ENCODE results near the gene PDE6A.

The PDE6A gene

GRCh38 chr5:149833116-149833827 lies 111.3 kb downstream of the PDE6A start:
- DNase-seq: no peak

DNA sequence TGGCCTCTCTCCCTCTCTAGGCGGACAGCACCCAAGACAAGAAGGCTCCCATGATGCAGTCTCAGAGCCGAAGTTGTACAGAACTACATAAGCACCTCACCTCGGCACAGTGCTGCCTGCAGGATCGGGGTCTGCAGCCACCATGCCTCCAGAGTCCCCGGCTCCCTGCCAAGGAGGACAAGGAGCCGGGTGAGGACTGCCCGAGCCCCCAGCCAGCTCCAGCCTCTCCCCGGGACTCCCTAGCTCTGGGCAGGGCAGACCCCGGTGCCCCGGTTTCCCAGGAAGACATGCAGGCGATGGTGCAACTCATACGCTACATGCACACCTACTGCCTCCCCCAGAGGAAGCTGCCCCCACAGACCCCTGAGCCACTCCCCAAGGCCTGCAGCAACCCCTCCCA lies 112.0 kb downstream of the PDE6A start:
- DNase-seq: no peak

DNA sequence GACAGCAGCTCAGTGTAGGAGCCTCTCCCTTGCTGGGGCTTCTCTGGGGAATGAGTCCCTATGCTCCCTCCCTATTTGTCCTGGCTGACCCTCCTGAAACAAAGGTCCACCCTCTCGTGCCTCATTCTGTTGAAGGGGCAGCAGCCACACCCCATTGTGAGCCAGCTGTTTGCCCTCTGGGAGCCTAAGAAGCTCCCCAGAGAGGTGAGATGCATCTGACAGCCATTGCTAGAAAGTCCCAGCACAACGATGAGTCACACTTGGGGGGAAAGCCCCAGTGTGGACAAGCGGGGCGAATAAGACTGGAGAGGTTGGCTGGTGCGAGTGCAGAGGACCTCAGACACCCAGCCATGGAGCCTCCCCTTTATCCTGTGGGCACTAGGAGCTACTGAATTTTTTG lies 113.1 kb downstream of the PDE6A start:
- no peak for DNase-seq

DNA sequence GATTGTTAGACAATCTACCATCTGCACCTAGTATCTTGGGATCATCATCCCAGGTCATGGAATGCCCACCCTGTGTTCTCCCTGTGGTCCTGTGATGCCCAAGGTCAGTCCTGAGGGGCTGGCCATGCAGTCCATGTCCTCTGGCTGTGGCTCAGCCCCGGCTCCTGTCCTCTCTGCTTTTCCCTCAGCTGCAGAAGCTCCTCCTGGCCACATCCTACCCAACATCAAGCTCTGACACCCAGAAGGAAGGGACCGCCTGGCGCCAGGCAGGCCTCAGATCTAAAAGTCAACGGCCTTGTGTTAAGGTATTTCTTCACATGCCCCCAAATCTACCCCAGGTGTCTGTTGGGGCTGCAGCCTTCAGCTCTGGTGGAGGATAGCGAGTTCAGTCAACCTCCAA lies 114.0 kb downstream of the PDE6A start:
- DNase-seq: no peak

DNA sequence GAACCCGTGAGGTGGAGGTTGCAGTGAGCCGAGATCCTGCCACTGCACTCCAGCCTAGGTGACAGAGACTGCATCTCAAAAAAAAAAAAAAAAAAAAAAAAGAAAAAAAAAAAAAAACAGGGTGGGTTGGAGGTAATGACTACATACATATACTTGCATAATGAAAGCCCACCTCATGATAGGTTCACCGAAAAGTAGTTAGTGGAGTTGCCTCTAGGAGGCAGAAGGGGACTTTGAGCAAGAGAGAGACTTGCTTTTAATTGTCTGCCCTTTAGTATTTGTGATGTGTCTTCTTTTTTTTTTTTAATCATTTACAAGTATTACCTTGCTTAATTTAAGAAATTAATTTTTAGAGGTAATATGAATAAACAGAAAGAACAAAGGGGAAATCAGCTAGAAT lies 114.6 kb downstream of the PDE6A start:
- no peak for DNase-seq

DNA sequence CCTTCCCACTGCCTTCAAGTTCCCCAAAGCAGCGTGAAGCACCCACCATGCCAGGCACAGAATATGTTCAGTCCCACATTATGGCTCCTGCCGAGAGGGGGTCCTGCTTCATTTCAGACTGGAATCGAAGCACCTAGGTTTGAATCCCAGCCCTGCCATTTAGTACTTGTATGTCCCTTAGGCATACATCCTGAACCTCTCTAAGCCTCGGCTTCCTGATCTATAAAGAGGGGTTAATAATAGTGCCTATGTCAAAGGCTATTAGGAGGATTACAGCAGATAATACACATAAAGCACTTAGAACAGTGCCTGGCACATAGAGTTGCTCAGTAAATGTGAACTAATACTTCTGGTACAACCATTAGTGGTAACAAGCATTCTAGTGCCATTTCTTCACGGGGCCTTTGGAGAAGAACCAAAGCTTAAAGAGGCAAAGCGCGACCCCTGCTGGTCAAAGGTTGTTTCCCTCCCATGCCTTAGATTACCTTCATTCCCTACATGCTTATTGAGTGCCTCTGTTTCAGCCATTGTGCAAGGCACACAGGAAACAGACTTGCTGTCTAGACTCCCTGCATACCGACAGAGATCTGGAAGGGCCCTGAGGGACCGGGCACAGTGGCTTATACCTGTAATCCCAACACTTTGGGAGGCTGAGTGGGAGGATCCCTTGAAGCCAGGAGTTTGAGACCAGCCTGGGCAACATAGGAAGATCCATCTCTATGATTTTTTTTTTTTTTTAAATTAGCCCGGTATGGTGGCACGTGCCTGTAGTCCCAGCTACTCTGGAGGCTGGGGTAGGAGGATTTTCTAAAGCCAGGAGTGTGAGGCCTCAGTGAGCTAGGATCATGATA lies 116.2 kb downstream of the PDE6A start:
- peak; percentile 81 for DNase-seq

DNA sequence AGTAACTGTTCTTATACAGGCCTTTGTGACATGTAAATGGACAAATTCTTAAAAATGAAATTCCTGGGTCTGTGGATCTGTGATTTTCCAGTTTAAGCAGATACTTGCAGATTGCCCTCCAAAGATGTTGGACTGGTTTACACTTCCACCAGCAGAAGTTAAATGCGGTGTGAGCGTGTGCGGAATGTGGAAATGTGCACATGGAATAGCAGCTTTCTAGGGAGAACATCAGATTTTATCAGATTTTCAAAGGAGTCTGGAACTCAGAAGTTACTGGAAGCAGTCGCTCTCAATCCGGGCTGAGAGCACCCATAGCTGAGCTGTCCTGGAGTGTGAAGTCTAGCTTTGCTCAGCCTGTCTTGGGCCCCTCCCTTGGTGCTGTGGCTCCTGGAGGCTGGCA lies 117.0 kb downstream of the PDE6A start:
- no peak for DNase-seq

DNA sequence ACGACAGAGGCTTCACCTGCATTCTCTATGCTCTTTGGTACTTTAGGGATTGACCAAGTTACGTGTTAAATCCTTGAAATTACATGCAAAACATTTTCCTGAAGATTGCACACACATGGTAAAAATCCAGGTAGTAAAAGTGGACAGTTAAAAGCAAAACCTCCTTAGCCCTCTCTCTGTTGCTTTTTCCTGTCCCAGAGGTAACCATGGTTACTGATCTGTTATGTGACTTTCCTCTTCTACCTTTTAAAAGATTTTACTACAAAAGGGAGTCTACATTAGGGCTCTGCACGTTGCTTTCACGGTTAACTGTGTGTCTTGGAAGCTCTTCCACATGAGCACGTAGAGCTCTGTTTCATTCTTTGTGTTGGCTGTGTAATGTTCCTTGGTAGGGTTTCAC lies 117.5 kb downstream of the PDE6A start:
- no peak for DNase-seq

DNA sequence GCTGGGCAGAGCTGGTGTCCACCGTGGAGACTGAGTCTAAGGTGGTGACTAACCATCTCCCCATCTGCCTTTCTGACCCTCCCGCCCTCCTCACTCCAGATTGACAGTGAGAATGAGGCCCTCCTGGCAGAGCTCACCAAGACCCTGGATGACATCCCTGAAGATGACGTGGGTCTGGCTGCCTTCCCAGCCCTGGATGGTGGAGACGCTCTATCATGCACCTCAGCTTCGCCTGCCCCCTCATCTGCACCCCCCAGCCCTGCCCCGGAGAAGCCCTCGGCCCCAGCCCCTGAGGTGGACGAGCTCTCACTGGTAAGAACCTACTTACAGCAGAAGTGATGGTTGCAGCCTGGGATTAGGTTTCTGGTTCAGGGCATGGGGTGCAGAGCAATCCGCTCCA lies 118.0 kb downstream of the PDE6A start:
- no peak for DNase-seq

DNA sequence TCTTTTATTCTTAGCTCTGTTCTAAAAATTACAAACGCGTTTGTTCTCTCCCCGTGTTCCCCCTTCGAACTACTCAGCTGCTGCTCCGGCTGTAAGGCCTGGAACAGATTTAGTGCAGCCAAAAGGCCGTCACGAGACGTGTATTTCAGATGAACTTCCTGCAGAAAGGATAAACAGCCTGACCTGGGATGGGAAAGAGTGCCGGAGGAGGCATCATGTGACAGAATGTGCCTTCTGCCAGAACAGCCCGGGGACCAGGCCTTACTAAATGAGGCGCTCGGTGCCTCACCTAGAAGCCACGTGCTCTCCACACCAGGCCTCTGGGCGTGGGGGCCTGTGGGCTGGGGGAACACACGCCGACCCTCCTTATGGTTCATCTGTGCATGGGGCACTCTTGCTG lies 119.7 kb downstream of the PDE6A start:
- DNase-seq: peak; percentile 61

GRCh38 chr5:149824120-149824519 lies 120.5 kb downstream of the PDE6A start:
- no peak for DNase-seq

DNA sequence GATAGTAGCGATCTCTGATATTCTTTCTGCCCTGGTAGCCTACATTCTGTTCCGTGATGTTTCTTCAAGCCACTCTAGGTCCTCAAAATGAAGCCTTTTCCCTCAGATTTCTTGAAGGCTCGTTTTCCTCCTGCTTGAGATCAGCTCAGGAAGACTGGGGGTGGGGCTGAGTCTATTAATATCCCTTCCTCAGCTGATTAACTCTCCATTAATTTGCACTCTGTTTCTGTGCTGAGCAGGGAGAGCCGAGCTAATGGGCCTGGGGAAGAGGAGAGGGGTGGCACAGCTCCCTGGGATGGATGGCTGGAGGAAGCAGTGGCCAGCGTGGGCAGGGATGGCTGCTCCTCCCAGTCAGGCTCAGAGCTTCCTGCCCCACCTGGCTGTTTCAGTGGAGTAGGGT lies 121.2 kb downstream of the PDE6A start:
- DNase-seq: no peak

- DNase-seq: no peak
Measured at GRCh38 chr5:149822301-149822700, 122.3 kb downstream of the PDE6A start.

- DNase-seq: no peak
Measured at GRCh38 chr5:149820536-149821510, 123.8 kb downstream of the PDE6A start.

DNA sequence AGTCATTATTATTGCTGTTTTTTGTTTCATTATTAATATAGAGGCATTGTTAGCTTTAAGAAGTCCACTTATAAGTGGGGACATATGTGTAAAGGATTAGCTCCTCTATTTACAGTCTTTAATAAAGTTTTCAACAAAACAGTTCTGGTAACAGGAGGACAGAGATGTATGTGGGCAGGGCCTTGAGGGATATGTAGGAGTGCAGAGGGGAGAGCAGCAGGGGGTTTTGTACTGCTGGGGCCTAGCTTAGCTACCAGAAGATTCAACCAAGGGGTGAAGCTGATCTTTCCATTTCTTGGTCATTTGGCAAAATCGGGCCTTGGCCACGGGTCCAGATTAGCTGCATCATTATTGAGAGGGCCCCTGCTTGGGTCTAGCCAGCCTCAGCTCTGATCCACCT lies 124.6 kb downstream of the PDE6A start:
- DNase-seq: no peak

DNA sequence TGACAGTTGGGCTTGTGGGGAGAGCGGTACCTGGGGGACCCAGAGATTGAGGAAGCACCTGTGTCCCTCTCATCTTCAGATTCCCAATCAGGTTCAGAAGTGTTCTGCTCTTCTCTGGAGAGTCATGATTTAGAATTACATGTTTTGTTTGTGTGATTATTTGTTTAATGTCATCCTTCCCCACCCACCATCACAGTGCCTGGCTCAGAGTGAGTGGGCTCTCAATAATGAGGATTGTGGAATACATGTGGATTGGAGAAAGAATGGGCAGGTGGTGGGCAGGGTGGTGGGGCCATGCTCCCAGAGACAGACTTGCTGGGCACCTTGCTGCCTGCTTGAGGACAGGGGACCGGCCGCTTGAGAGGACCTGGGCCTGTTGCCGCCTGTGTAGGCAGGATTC lies 126.5 kb downstream of the PDE6A start:
- DNase-seq: no peak

GRCh38 chr5:149817539-149818060 lies 127.0 kb downstream of the PDE6A start:
- no peak for DNase-seq

GRCh38 chr5:149816661-149817060 lies 127.9 kb downstream of the PDE6A start:
- no peak for DNase-seq

DNA sequence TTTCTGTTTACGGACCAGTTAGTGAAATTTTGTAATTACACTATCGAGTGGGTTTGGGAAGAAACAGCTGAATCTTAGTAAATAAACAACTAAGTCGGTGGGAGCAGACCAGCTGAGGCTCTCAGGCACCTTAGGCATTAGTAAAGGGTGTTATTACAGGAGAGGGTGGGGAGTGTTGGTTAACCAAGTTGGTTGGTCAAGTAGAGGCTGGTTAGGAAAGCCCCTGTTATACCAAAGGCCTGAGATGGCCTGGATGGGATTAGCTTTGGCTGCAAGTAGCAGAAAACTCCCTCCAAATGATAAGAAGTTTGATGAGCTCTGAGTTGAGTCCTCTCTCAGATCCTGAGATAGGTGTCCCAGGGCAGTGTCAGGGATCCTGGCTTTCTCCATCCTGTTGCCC lies 133.1 kb downstream of the PDE6A start:
- DNase-seq: no peak

DNA sequence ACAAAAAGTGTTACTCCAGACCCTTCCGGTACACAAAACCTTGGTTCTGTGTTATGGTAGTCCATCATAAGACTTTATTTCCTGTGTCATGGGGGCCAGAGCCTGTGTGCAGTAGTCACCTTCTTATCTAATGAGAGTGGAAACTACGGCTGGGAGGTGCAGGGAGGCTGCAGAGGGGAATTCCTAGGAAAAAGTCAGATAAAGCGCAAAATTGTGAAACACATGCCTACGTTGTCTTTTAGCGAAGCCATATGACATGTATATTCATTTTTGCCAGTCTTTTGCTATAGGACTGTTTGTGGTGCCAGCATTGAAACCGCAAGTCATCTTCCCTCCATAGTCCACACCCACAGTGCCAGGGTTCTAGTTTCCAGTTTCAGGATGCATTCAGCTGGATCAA lies 133.7 kb downstream of the PDE6A start:
- no peak for DNase-seq

GRCh38 chr5:149809931-149810691 lies 134.5 kb downstream of the PDE6A start:
- no peak for DNase-seq

Data from right hindlimb (tissue), 1 donor.